ENCODE measurements around the gene UBE2I. TPM values are rescaled to one million over a fixed set of nuclear protein-coding genes. Genes with fewer than 3 reads are reported as not detected.

UBE2I gene
- total and polyA plus RNA-seq, 2 of the 4 experiments (the other 2 are of a cell fraction) = 30.8 to 140 TPM

GRCh38 chr16:1290063-1290501 is 19.4 kb upstream of the UBE2I start:
- peaks cover 61% of the 10 kb centered on the region for H3K27me3 ChIP-seq (ENCODE audit: control insufficient read depth, insufficient read depth, low read length)
- 23% methylated on average over 8 of the region's 22 CpGs; no CpG with 5 or more reads in 1 of the 2 experiments for WGBS, 2 experiments (ENCODE audit: extremely low coverage in 2 of 2, insufficient read length in 1 of 2)
- CTCF ChIA-PET = interaction anchor here (0.5 kb wide), 1 partner anchor 443 kb away, joined by 3 read pairs; no protein-coding TSS in a partner anchor
- H3K36me3 ChIP-seq (ENCODE audit: control insufficient read depth, insufficient read depth, low read length) = no peaks in the 10 kb centered on the region
- no peak overlapping the region for H4K8ac ChIP-seq (ENCODE audit: low read depth in 2 of 2, low read length in 2 of 2)
- no TSS peak for BruUV-seq (replicated peaks)
- H4K91ac ChIP-seq (ENCODE audit: insufficient read depth, low read depth, low read length) = no peak overlapping the region
- H3K56ac ChIP-seq (ENCODE audit: extremely low read depth, insufficient read depth, low read length) = no peak overlapping the region
- dilution Hi-C loops (cut with HindIII; ENCODE audit: low sequenced_read_pairs, unreplicated experiment) = no loop called here
- no peak overlapping the region for H3K23ac ChIP-seq (ENCODE audit: low read depth, low read length)
- no peak overlapping the region for H3K14ac ChIP-seq (replicated peaks; ENCODE audit: low read depth, low read length)
- H2AFZ ChIP-seq (replicated peaks; ENCODE audit: low read length, poor library complexity) = peak overlapping the region; percentile 21
- no peak overlapping the region for H3K27ac ChIP-seq (ENCODE audit: insufficient read depth, low read length)
- no peak overlapping the region for H4K5ac ChIP-seq (ENCODE audit: low read depth, low read length)
- H3K4me2 ChIP-seq (ENCODE audit: low read depth, low read length) = no peak overlapping the region; the same call in 1 of the 2 replicates
- H2BK15ac ChIP-seq (ENCODE audit: low read depth, low read length) = no peak overlapping the region
- no peak overlapping the region for H2AK5ac ChIP-seq (ENCODE audit: low read depth, low read length)
- no peak overlapping the region for H2BK5ac ChIP-seq (ENCODE audit: low read depth, low read length, poor library complexity, severe bottlenecking)
- H3K9ac ChIP-seq (ENCODE audit: low read depth, low read length) = no peak overlapping the region
- no peak overlapping the region for H2BK120ac ChIP-seq (ENCODE audit: low read depth, low read length)
- no peaks in the 10 kb centered on the region; the same call in 1 of the 2 replicates for H3K4me1 ChIP-seq (ENCODE audit: control insufficient read depth, insufficient read depth, low read length)
- H4K20me1 ChIP-seq (ENCODE audit: insufficient read depth, low read length) = no peaks in the 10 kb centered on the region
- H3K18ac ChIP-seq (ENCODE audit: low read depth, low read length) = no peak overlapping the region
- no peaks in the 10 kb centered on the region for H3K79me1 ChIP-seq (ENCODE audit: low read depth in 1 of 2, low read length in 2 of 2)
- in situ Hi-C loops (cut with MboI; ENCODE audit: low sequenced_read_pairs) = no loop called here
- no peak overlapping the region for H3K4ac ChIP-seq (ENCODE audit: low read depth, low read length)
- DNase-seq = no peak
- ATAC-seq (ENCODE audit: low read depth) = peak; percentile 43; the same call in 1 of the 2 replicates
- H3K4me3 ChIP-seq (ENCODE audit: insufficient read depth, low read depth, low read length) = no peak overlapping the region
- POLR2A ChIA-PET (ENCODE audit: unreplicated experiment) = no interaction called here
- H2BK20ac ChIP-seq (ENCODE audit: low read depth, low read length) = no peak overlapping the region
- H3K9me1 ChIP-seq (ENCODE audit: insufficient read depth, low read length) = no peaks in the 10 kb centered on the region
- TF ChIP-seq CEBPB (IDR thresholded peaks at IDR 0.05; ENCODE audit: low read depth, low read length) = peak; percentile 59
- TF ChIP-seq RCOR1 (IDR thresholded peaks at IDR 0.05; ENCODE audit: insufficient replicate concordance, low read length) = no peak
- TF ChIP-seq USF2 (IDR thresholded peaks at IDR 0.05; ENCODE audit: low read depth, low read length) = no peak
- TF ChIP-seq MAZ (IDR thresholded peaks at IDR 0.05; ENCODE audit: borderline replicate concordance, low read depth, low read length) = peak; percentile 13; the same call in 1 of the 2 replicates
- TF ChIP-seq MAFK (IDR thresholded peaks at IDR 0.05; ENCODE audit: low read depth, low read length) = no peak
- H3K9me3 ChIP-seq (ENCODE audit: control insufficient read depth, insufficient read depth, low read length) = no peaks in the 10 kb centered on the region
- H2AK9ac ChIP-seq (replicated peaks; ENCODE audit: low read depth, low read length, poor library complexity) = no peak overlapping the region
- intact Hi-C loops (cut with micrococcal nuclease) = no loop called here
